ENCODE data around the gene ARFIP1. TPM values are rescaled to one million over a fixed set of nuclear protein-coding genes. Genes with fewer than 3 reads are reported as not detected.
"Not testable (repeated sequence)": the region's sequence is repeated elsewhere in the genome, so short reads cannot be mapped to it uniquely, and the experiment has no call there.

ARFIP1 gene
- polyA plus RNA-seq, 3 donors = 11.7 to 28.4 (median 27.2) TPM

- peaks cover 14 to 26% (median 24%) of the 10 kb centered on the region in 7 donors for H3K9me3 Mint-ChIP-seq
These were observed 73.5 kb downstream of the ARFIP1 start for GRCh38 chr4:152853293-152853692.

DNA sequence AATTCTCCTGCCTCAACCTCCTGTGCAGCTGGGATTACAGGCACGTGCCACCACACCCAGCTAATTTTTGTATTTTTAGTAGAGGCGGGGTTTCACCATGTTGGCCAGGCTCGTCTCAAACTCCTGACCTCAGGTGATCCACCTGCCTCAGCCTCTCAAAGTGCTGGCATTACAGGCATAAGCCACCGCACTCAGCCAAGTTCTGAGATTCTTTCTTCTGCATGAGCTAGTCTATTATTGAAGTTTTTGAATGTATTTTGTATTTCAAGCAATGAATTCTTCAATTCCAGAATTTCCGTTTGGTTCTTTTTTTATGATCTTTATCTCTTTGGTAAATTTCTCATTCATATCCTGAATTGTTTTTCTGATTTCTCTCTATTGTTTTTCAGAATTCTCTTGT is 74.3 kb downstream of the ARFIP1 start:
- DNase-seq; H3K27me3 Mint-ChIP-seq (ENCODE audit: low read depth in 3 of 3); H3K27ac Mint-ChIP-seq; intact Hi-C loops (cut with micrococcal nuclease); H3K9ac ChIP-seq (ENCODE audit: insufficient read depth, low read length, poor library complexity, severe bottlenecking); H2AFZ ChIP-seq (ENCODE audit: insufficient read depth, low read depth, low read length, poor library complexity, severe bottlenecking); H3K27me3 ChIP-seq (ENCODE audit: control insufficient read depth in 2 of 2, insufficient read depth in 2 of 2, low read length in 2 of 2); H3K4me2 ChIP-seq (replicated peaks; ENCODE audit: extremely low read depth, low read length, poor library complexity, severe bottlenecking); H3K79me2 ChIP-seq (ENCODE audit: insufficient read depth, low read length); H3K4me3 Mint-ChIP-seq; H3K4me3 ChIP-seq (replicated peaks in 1 of 3; ENCODE audit: low read depth in 2 of 3, low read length in 3 of 3); H3K36me3 ChIP-seq (replicated peaks in 1 of 2; ENCODE audit: control insufficient read depth in 1 of 2, insufficient read depth in 2 of 2, low read length in 2 of 2); H3K27ac ChIP-seq (ENCODE audit: low read depth in 1 of 2, low read length in 2 of 2): not testable (repeated sequence)
- peaks cover 17% of the 10 kb centered on the region in 2 donors for H3K4me1 ChIP-seq (ENCODE audit: control insufficient read depth in 1 of 2, insufficient read depth in 2 of 2, low read length in 2 of 2)
- peaks cover 17 to 26% of the 10 kb centered on the region in 2 donors for H3K9me3 ChIP-seq (replicated peaks in 1 of 2; ENCODE audit: control insufficient read depth in 1 of 2, insufficient read depth in 1 of 2, low read length in 2 of 2)
- peaks cover 12% of the 10 kb centered on the region for H4K20me1 ChIP-seq (ENCODE audit: insufficient read depth, low read length)
- Mint-ChIP-seq H3K36me3 (peaks cover 12 to 22% of the 10 kb centered on the region in 2 donors), H3K9me3 (peaks cover 14 to 26% (median 24%) of the 10 kb centered on the region in 7 donors), H3K4me1 (peaks cover 22% of the 10 kb centered on the region)
- WGBS (ENCODE audit: insufficient coverage) = 100% methylated on average over 1 of the region's 5 CpGs

More at GRCh38 chr4:152853293-152853692, 73.5 kb downstream of the ARFIP1 start:
- Mint-ChIP-seq H3K4me1 (peaks cover 23% of the 10 kb centered on the region), H3K4me3 (no peak overlapping the region), H3K27ac (no peak overlapping the region), H3K27me3 (ENCODE audit: low read depth in 3 of 3) (peaks cover 0 to 1% (median 0%) of the 10 kb centered on the region in 3 donors), H3K36me3 (peaks cover 14 to 22% of the 10 kb centered on the region in 2 donors)
- no peaks in the 10 kb centered on the region for H3K27me3 ChIP-seq (ENCODE audit: control insufficient read depth in 2 of 2, insufficient read depth in 2 of 2, low read length in 2 of 2)
- H3K4me2 ChIP-seq (replicated peaks; ENCODE audit: extremely low read depth, low read length, poor library complexity, severe bottlenecking) = no peak overlapping the region
- intact Hi-C loops (cut with micrococcal nuclease) = no loop called here
- no peak overlapping the region for H3K9ac ChIP-seq (ENCODE audit: insufficient read depth, low read length, poor library complexity, severe bottlenecking)
- peaks cover 17 to 26% of the 10 kb centered on the region in 2 donors for H3K9me3 ChIP-seq (replicated peaks in 1 of 2; ENCODE audit: control insufficient read depth in 1 of 2, insufficient read depth in 1 of 2, low read length in 2 of 2)
- peaks cover 17% of the 10 kb centered on the region in 2 donors for H3K4me1 ChIP-seq (ENCODE audit: control insufficient read depth in 1 of 2, insufficient read depth in 2 of 2, low read length in 2 of 2)
- DNase-seq = no peak
- peaks cover 5% of the 10 kb centered on the region for H3K79me2 ChIP-seq (ENCODE audit: insufficient read depth, low read length)
- peaks cover 0 to 9% of the 10 kb centered on the region in 2 donors for H3K36me3 ChIP-seq (replicated peaks in 1 of 2; ENCODE audit: control insufficient read depth in 1 of 2, insufficient read depth in 2 of 2, low read length in 2 of 2)
- H2AFZ ChIP-seq (ENCODE audit: insufficient read depth, low read depth, low read length, poor library complexity, severe bottlenecking) = no peak overlapping the region
- no peak for TF ChIP-seq CTCF (IDR thresholded peaks at IDR 0.05)
- WGBS (ENCODE audit: insufficient coverage) = 92% methylated on average over 2 of the region's 2 CpGs
- peaks cover 12% of the 10 kb centered on the region for H4K20me1 ChIP-seq (ENCODE audit: insufficient read depth, low read length)
- no peak overlapping the region for H3K4me3 ChIP-seq (replicated peaks in 1 of 3; ENCODE audit: low read depth in 2 of 3, low read length in 3 of 3)
- H3K27ac ChIP-seq (ENCODE audit: low read depth in 1 of 2, low read length in 2 of 2) = no peak overlapping the region
